Colonic mucosa (tissue), 4 donors: ENCODE results near the gene RPS23. TPM values are rescaled to one million over a fixed set of nuclear protein-coding genes. Genes with fewer than 3 reads are reported as not detected.

ENCODE experiments used
- DNase-seq: peaks from one replicate; pipeline ENCODE4 v3.0.0-alpha.2; 2020
- H3K27ac ChIP-seq: fragments of 200-600 bp; one replicate; pipeline ENCODE4 v1.8.0; 2021
- H3K27me3 ChIP-seq: fragments of 200-600 bp; one replicate; pipeline ENCODE4 v1.8.0; 2021
- H3K36me3 ChIP-seq: fragments of 200-600 bp; one replicate; pipeline ENCODE4 v1.8.0; 2021
- H3K4me1 ChIP-seq: fragments of 200-600 bp; one replicate; pipeline ENCODE4 v1.8.0; 2021; ENCODE audit warnings: mild to moderate bottlenecking
- H3K4me3 ChIP-seq: fragments of 200-600 bp; one replicate; pipeline ENCODE4 v1.8.0; 2021
- H3K9ac ChIP-seq, 2 donors: one replicate each; pipeline ENCODE4 v1.7.0; 2013; ENCODE audit warnings: control low read depth in 2 of 2, low read depth in 2 of 2, low read length in 2 of 2
- H3K9me3 ChIP-seq: fragments of 200-600 bp; one replicate; pipeline ENCODE4 v1.8.0; 2021
- CTCF ChIP-seq: fragments of 200-600 bp; IDR thresholded peaks from one replicate; pipeline ENCODE4 v1.8.0; 2022; ENCODE audit warnings: antibody characterized with exemption, mild to moderate bottlenecking
- intact Hi-C: fragments of 100-400 bp; cut with DNase I; formaldehyde crosslinking; loops from one replicate; pipeline ENCODE4 v1.14.1; 2022
- total RNA-seq, 2 donors: library from RNA; stranded (reverse); fragmentation: NEBNext Ultra II Directional in 1 of 2; extraction: Animal tissue kit (Norgen Biotek cat#: 25700) in 1 of 2; gene quantifications; one replicate each; pipeline ENCODE4 v1.2.1, GENCODE V29; 2021
- donor health status: healthy.
- donor health status: DM: no; HTN: no; CAD: no.
- donor health status: DM: no; HTN: no; CAD: no.

The RPS23 gene
- total RNA-seq, 2 donors from 2014 or later: 1,277 to 1,417 TPM

- Histone ChIP-seq H3K36me3 (no peaks in the 10 kb centered on the region), H3K27me3 (no peaks in the 10 kb centered on the region), H3K4me3 (no peak overlapping the region), H3K9ac (no peak overlapping the region), H3K27ac (no peak overlapping the region), H3K9me3 (no peaks in the 10 kb centered on the region), H3K4me1 (no peaks in the 10 kb centered on the region)
- no peak for TF ChIP-seq CTCF
- intact Hi-C loops: no loop called here
- no peak for DNase-seq
These were observed 41.7 kb upstream of the RPS23 start for GRCh38 chr5:82319651-82320376.

GRCh38 chr5:82319192-82319591, 41.0 kb upstream of the RPS23 start:
- no peak for TF ChIP-seq CTCF
- no peak overlapping the region for H3K27ac ChIP-seq
- intact Hi-C loops: no loop called here

GRCh38 chr5:82314964-82315758, 37.0 kb upstream of the RPS23 start:
- H3K4me3 ChIP-seq: no peak overlapping the region
- H3K27me3 ChIP-seq: no peaks in the 10 kb centered on the region
- TF ChIP-seq CTCF: no peak
- DNase-seq: no peak
- no peaks in the 10 kb centered on the region for H3K4me1 ChIP-seq
- H3K9me3 ChIP-seq: no peaks in the 10 kb centered on the region
- intact Hi-C loops: no loop called here
- no peak overlapping the region for H3K9ac ChIP-seq
- H3K27ac ChIP-seq: no peak overlapping the region
- no peaks in the 10 kb centered on the region for H3K36me3 ChIP-seq

More at GRCh38 chr5:82319192-82319591, 41.0 kb upstream of the RPS23 start:
- no peaks in the 10 kb centered on the region for H3K27me3 ChIP-seq
- DNase-seq: no peak
- no peaks in the 10 kb centered on the region for H3K4me1 ChIP-seq
- H3K9me3 ChIP-seq: no peaks in the 10 kb centered on the region
- no peaks in the 10 kb centered on the region for H3K36me3 ChIP-seq
- H3K4me3 ChIP-seq: no peak overlapping the region
- no peak overlapping the region for H3K9ac ChIP-seq

GRCh38 chr5:82313016-82313415, 34.9 kb upstream of the RPS23 start:
- H3K4me1 ChIP-seq: no peaks in the 10 kb centered on the region
- DNase-seq: peak; percentile 56
- H3K27ac ChIP-seq: no peak overlapping the region
- no peaks in the 10 kb centered on the region for H3K9me3 ChIP-seq
- no peak overlapping the region for H3K9ac ChIP-seq
- intact Hi-C loops: no loop called here
- no peak for TF ChIP-seq CTCF
- H3K4me3 ChIP-seq: no peak overlapping the region
- no peaks in the 10 kb centered on the region for H3K36me3 ChIP-seq
- H3K27me3 ChIP-seq: no peaks in the 10 kb centered on the region

- H3K9me3 ChIP-seq: no peaks in the 10 kb centered on the region
- H3K36me3 ChIP-seq: no peaks in the 10 kb centered on the region
- no peak overlapping the region for H3K9ac ChIP-seq
- no peak overlapping the region for H3K27ac ChIP-seq
- H3K4me1 ChIP-seq: no peaks in the 10 kb centered on the region
- peak; percentile 56 for TF ChIP-seq CTCF
- no peak overlapping the region for H3K4me3 ChIP-seq
- H3K27me3 ChIP-seq: no peaks in the 10 kb centered on the region
- peak; percentile 69 for DNase-seq
- intact Hi-C loops: no loop called here
These were observed 34.3 kb upstream of the RPS23 start for GRCh38 chr5:82312373-82312856.
